Measurements from ENCODE around the gene SERPINE1. TPM values are rescaled to one million over a fixed set of nuclear protein-coding genes. Genes with fewer than 3 reads are reported as not detected.
A peak's percentile ranks its signal among the peaks of the same experiment; 100 is the strongest.

The SERPINE1 gene
- total RNA-seq, 4 donors from 2014 or later: 36.4 to 861 (median 118) TPM

DNA sequence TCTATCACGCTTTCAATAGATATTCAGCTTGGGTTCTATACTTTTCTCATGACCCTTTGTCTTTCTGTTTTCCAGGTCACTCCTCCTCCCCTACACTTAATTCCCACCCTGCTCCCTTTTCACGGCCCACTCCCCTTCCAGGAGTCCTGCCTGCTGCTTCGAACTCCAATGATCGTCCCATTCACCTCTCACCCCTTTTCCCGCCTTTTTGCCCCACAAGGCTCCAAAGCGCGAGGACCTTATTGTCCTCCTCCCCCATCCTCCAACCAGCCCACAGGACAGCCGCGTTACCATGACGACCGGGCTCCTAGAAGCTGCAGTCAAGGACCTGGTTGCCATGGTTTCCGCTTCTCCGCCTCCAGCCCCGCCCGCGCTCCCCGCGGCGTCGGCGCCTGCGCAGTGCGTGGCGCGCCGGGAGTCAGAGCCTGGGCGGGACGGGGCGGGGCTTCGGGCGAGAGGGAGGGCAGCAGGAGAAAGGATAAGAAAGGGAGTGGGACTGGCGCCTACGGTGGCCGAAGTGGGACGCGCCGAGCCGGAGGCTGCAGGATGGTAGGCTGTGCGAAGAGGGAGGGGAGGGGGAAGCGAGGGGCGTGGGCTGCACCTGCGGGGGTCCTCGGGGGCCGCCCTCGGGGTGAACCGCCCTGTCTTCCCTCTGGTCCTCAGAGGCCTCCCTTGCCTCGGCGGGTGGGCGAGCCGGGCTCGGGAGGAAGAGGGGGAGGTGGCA is 27.2 kb downstream of the SERPINE1 start, which contains the start of gene AP1S1:
TSS of gene AP1S1 (plus strand) at position 508 of the 724 bp plus-strand sequence. CDS start at position 547, 39 bp downstream.
- TF ChIP-seq, protein P1, sequence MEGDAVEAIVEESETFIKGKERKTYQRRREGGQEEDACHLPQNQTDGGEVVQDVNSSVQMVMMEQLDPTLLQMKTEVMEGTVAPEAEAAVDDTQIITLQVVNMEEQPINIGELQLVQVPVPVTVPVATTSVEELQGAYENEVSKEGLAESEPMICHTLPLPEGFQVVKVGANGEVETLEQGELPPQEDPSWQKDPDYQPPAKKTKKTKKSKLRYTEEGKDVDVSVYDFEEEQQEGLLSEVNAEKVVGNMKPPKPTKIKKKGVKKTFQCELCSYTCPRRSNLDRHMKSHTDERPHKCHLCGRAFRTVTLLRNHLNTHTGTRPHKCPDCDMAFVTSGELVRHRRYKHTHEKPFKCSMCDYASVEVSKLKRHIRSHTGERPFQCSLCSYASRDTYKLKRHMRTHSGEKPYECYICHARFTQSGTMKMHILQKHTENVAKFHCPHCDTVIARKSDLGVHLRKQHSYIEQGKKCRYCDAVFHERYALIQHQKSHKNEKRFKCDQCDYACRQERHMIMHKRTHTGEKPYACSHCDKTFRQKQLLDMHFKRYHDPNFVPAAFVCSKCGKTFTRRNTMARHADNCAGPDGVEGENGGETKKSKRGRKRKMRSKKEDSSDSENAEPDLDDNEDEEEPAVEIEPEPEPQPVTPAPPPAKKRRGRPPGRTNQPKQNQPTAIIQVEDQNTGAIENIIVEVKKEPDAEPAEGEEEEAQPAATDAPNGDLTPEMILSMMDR (IDR thresholded peaks at IDR 0.05): no peak
- peak; percentile 96 for ATAC-seq (ENCODE audit: low FRiP score)
- DNase-seq (ENCODE audit: low spot score): peak; percentile 81

DNA sequence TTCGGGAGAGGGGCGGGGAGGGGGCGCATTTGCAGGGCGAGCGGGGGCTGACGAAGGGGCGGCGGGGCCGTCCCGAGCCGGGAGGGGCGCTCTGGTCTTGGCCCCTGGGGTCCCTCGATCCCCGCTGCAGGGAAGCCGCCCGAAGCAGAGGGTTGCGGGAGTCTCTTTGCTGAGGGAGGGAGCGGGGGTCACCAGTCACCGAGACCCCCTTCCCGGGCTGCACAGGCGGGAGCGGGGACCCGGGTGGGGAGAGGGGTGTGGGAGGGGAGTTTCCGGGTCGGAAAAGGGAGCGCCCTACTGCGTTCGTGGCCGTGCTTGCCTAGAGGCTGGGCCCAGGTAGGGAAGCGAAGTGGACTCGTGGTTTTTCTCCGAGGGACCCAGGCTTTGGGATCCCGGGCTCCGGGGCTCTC is 27.8 kb downstream of the SERPINE1 start:
- TF ChIP-seq, protein P1 (IDR thresholded peaks at IDR 0.05): no peak
- DNase-seq (ENCODE audit: low spot score) (no peak), ATAC-seq (ENCODE audit: low FRiP score) (peak; percentile 46)

DNA sequence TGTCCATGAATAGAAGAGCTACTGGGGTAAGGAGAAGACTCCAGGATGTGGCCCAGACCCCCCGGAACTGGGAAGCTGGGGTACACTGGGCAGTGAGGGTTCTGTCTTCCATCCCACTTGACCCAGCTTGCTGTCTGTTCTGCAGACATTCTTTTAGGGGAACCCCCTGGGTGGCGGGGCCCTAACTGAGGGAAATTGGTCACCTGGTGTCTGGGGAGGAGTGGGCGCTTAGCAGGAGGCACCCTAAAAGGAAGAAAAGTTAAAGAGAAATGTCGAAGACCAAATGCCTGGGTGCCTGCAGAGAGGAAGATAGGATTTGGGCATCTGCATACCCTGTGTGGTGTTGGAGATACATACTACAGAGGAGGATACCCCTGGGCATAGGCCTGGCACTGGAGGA is 28.4 kb downstream of the SERPINE1 start:
- TF ChIP-seq, protein P1 (IDR thresholded peaks at IDR 0.05): no peak
- no peak for DNase-seq (ENCODE audit: low spot score)
- ATAC-seq (ENCODE audit: low FRiP score): no peak

DNA sequence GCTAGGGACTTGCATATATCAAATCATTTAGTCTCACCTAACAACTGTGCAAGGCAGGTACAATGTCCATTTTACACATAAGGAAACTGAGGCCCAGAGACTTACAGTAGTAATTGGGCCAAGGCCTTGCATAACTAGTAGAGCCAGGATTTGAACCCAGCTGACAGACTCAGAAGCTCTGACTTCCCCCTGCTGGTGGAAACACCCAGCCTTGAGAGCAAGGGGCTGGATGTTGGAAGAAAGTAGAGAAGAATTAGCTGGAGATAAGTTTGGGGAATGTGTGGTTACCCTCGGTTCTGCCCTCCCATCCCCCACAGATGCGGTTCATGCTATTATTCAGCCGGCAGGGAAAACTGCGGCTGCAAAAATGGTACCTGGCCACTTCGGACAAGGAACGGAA is 29.4 kb downstream of the SERPINE1 start:
- TF ChIP-seq, protein P1 (IDR thresholded peaks at IDR 0.05): no peak
- no peak for ATAC-seq (ENCODE audit: low FRiP score)
- DNase-seq (ENCODE audit: low spot score): no peak

DNA sequence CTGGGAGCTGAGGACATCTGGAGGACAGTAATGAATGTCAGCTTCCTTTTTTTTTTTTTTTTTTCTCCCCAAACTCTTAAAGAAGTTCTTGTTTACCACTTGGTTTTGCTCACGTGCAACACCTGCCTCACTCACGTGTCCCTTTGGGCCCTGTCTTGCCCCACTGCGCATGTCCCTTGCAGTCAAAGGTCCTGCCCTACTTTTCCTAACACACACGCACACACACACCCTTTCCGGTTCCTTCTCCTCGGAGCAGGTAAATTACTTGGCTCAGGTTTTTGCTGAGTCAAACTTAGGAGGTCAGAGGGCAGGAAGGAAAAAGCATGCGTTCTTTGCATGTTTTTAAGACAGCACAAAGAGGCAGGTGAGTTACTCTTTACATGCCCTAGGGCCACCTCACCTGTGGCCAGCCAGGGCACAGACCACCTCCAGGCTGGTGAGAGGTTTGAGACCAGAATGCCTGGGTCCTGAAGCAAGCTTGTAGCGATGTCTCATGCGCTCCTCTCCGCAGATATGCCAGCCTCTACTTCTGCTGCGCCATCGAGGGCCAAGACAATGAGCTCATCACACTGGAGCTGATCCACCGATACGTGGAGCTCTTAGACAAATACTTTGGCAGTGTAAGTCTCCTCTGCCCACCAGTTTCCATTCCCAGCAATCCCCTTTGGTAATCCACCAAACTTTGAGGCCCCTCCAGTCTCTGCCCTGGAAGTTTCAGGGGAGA is 30.1 kb downstream of the SERPINE1 start:
- DNase-seq (ENCODE audit: low spot score) (no peak), ATAC-seq (ENCODE audit: low FRiP score) (no peak)
- TF ChIP-seq, protein P1 (IDR thresholded peaks at IDR 0.05): no peak

DNA sequence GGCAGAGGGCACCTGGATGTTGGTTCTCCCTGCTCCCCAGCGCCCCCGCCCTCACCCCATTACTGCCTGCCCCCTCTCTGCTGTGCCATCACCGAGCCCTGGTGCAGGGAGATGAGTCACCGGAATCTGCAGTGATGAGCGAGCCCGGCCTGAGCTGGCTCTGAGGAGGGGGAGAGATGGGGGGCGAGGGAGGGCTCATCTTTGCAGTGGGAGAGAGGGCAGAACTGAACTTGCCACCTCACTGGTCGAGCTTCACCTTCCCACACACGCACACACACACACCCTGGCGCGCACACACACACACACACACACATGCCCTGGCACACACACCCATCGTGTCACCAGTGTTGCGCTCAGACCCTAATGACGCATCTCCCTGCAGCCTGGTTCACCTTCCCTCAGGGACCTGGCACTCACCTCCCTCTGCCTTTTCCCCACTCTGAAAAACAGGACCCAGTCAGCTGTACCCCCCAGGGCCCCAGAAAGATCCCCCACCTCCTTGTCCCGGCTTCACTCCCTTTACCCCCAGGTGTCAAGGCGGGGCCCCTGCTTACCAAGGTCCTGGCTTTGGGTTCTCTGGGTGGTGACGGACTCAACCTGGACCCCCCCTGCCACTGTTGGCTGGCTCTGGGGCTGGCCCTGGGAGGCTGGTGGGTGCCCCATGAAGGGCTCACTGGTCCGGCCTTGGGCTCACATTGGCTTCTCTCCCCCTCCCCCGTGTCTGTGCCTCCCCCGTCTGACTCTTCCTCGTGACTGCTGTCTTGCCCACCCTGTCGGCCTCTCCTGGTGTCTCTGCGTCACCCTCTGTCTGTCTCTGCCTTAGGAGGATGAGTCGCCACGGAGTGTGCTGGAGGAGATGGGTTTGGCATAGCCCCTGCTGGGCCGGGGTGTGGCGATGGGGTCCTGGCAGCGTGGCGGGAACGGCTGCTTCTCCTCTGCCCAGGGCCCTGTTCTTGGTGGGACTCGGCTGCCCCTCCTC is 33.1 kb downstream of the SERPINE1 start:
- DNase-seq (ENCODE audit: low spot score) (no peak), ATAC-seq (ENCODE audit: low FRiP score) (no peak)
- TF ChIP-seq, protein P1 (IDR thresholded peaks at IDR 0.05): no peak
